ENCODE data around the gene GRIK5.
"Not testable (repeated sequence)": the region's sequence is repeated elsewhere in the genome, so short reads cannot be mapped to it uniquely, and the experiment has no call there.

The GRIK5 gene

DNA sequence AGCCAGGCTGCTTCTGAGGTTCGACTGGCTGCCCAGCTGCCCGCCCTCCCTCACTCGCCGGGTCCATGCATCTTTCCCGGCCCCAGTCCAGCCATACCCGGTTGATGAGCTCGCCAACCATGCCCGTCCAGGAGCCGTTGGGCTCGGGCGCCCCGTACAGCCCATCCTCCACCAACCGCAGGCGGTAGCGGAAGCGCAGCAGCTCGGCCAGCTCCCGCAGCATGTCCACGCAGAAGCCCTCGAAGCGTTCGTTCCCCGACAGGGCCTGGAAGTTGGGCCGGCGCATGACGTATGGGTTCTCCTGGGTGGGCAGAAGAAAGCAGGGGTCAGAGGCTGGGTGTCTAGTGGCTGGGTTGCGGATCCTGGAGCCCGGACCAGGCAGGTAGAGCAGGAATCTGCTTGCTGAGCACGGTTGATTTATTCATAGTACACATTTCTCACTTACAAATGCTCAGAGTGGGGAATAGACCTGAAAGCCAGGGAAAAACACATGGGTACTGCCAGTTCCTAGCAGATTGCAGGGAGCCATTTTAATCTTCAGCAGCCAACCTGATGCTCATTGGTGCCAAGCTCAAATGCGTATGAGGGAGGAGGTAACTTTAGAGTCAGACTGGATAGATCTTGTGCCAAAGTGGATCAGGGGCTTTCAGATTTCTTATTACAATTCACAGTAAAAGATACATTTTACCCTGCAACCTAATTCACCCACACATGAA is 27.4 kb downstream of the GRIK5 start:
- no peak for DNase-seq

DNA sequence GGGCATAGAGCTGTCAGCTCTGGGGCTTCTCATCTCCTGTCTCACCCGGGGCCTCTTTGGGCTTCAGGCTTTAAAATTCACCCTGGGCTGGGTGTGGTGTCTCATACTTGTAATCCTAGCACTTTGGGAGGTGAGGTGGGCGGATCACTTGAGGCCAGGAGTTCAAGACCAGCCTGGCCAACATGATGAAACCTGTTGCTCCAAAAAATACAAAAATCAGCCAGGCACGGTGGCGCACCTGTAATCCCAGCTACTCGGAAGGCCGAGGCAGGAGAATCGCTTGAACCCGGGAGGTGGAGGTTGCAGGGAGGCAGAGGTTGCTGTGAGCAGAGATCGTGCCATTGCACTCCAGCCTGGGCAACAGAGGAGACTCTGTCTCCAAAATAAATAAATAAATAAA is 29.5 kb downstream of the GRIK5 start:
- not testable (repeated sequence) for DNase-seq

DNA sequence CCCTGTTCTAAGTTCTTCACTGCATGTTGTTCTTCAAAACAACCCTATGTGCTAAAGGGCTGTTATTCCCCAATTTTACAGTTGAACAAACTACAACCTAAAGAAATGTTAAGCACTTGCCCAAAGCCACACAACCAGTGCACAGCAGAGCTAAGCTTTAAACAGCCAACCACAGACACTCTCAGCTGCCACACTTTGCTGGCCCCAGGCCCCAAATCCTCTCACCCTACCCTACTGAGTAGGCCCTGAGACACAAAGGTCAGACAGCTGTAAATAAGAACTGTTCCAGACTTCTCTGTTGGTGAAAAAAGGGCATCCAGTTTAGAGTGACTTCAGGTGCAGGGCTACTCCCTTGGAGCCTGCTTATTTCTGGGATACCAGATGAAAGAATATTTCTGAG is 30.0 kb downstream of the GRIK5 start:
- DNase-seq: no peak

DNA sequence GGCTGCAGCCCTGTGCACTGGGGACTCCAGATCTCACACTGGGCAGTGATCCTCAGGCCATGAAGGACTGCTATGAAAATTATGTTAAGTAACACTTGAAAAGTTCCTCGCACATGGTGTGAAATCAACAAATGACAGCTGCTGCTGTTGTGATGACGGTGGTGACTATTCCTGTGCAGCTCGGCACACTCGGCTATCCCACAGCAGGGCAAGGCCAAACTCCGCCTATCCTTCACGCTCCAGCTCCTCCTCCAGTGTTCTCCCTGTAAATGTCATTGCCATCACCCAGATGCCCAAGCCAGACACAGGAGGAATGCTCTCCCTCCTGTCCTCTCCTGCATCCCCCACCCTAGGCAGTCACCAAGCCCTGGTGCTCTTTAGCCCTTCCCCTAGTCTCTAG is 31.3 kb downstream of the GRIK5 start:
- no peak for DNase-seq

DNA sequence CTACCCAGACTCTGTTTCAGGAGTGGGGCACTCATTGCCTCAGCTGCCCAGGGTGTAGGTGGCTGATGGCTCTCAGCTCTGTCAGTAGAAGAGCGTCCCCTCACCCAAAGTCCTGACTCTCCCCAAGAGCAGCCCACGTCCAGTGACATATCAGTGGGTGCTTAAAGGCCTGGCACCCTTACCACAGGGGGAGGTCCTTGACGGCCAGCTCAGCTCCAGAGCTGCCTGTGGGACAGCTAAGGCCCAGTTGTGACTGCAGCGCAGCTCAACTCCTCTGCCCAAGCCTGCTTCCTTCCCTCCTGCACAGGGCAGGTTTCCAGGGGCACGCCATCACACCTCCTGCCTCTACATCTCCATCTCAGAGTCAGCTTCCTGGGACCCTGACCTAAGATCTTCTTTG is 32.4 kb downstream of the GRIK5 start:
- DNase-seq: no peak

DNA sequence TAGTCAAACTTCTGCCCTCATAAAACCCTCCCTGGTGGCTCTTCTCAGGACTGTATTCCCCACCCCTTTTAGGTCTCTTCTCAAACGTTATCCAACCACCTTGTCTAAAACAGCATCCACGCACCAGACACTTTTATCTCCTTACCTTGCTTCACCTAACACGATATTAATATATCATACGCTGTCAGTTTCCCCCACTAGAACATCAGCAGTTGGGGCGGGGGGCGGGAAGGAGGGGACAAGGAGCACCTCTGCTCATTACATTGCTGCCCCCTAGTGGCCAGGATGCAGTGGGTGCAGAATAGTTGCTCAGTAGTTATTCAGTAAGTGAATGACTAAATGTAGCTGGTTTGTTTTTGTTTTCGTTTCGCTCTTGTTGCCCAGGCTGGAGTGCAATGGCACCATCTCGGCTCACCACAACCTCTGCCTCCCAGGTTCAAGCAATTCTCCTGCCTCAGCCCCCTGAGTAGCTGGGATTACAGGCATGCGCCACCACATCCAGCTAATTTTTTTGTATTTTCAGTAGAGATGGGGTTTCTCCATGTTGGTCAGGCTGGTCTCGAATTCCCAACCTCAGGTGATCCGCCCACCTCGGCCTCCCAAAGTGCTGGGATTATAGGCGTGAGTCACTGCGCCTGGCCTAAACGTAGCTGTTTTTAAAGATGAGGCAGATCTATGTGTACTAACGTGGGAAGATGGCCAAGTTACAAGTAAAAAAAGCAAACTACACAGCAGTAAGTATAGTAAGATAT is 35.2 kb downstream of the GRIK5 start:
- peak; percentile 57 for DNase-seq

DNA sequence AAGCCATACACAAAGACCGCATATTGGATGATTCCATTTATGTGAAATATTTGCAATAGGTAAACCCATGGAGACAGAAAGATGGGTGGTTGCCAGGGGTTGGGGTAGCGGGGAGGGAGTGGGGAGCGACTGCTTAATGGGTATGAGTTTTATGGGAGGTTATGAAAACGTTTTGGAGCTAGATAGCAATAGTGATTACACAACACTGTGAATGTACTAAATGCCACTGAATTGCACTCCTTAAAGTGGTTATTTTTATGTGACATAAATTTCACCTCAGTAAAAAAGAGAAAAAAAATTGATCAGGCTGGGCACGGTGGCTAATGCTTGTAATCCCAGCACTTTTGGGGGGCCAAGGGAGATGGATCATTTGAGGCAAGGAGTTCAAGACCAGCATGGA is 36.6 kb downstream of the GRIK5 start:
- no peak for DNase-seq

DNA sequence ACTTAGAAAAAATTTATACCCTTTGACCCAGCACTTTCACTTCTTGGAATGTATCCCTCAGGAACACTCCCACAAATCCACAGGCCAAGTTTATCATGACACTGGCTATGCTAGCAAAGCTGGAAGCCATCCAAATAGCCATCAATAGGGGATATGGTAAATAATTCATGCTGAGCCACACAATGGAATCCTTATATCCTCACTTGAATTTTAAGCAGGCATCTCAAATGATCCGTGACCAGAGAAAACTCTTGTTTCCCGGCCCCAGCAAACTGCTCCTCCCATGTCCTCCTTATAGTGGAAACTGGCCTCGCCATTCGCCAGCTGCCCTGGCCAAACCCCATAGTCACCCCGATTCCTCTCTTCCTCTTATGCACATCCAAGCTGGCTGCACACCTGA is 37.6 kb downstream of the GRIK5 start:
- no peak for DNase-seq

DNA sequence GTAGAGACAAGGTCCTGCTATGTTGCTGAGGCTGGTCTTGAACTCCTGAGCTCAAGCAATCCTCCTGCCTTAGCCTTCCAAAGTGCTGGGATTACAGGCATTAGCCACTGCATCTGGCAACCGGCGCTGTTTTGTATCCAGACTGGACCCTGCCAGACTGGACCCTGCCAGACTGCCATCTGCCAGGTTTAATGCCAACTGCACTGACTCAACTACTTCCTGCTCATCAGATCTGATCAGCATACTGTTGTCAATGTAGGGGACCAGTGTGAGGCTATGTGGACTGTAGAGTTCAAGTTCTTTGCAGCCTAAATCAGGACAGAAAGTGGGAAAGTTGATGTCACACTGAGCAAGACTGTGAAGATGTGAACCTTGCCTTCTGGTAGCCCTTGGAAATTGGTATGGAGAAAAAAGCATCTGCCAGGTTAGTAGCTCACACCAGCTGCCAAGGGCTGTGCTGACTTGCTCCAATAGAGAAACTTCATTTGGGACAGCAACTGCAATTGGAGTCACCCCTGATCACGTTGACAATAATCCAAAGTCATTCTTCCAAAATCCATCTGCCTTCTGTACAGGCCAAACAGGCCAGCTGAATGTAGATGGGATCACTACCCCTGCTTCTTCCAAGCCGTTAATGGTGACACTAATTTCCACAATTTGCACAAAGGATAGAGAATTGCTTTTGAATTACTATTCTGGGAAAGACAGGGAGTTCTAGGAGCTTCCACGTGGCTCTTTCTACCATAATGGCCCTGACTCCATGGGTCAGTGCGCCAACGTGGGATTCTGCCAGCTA is 39.2 kb downstream of the GRIK5 start:
- DNase-seq: no peak

DNA sequence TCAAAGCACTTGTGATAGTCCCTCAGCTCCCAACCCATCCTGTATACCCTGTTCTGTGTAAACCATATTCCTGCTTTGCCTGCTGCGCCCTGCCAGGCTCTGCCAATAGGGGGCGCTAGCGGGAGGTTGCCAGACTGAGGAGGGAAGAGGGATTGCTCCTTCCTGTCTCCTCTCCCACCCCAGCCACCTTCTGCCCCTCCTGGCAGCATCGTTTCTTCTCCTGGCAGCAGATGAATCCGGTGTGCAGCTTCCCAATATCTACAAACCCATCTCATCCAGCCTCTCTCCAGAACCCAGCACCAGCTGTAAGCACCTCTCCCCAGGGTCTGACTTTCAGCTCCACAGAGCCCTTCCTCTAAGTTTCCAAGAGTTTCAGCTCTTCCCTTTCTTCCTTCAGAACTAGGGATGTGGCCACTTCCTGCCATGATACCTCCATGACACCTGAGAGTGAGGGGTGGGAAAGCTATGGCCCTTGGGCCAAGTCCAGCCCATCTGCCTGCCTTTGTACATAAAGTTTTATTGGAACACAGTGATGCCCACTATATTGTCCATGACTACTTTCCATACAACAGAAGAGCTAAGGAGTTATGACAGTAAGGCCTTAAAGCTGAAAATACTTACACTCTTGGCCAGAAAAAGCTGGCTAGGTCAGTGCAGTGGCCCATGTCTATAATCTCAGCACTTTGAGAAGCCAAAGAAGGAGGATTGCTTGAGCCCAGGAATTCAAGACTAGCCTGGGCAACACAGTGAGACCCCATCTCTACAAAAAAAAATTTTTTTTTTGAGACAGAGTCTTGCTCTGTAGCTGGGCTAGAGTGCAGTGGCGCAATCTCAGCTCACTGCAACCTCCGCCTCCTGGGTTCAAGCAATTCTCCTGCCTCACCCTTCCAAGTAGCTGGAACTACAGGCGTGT is 41.4 kb downstream of the GRIK5 start:
- DNase-seq: no peak

DNA sequence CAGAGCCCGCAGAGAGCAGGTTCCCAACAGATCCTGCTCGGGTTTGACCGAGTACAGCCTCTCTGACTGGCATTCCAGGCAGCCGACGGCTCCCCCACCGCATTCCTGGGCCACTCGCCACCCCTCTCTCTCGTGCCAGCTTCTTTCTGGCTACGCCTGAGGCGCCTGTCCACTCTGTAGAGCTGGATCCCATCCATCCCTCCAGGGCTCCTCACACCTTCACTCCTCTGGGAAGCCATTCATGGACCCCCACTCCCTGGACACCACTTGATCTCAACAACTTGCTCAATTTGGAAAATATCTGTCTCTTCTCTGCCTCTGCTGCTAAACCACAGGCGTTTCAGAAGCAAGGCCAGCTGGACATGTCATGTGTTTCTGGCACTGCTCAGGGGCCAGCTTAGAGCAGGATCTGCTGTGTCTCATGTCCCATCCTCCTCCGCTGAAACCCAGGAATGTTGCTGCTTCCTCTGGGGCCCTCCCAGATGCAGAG is 45.3 kb downstream of the GRIK5 start:
- no peak for DNase-seq

DNA sequence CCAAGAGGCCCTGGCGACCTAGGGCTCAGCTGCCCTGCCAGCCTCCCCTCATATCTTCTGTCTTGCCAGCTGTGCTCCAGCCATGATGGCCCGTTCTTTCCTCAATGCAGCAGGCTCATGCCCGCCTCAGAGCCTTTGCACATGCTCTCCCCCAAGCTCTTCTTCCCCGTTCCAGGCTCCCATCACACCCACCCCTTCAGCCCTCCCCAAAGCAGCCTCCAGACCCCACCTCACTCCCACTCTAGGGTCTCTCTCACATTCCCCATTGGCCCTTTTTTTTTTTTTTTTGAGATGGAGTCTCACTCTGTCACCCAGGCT is 46.1 kb downstream of the GRIK5 start:
- no peak for DNase-seq

DNA sequence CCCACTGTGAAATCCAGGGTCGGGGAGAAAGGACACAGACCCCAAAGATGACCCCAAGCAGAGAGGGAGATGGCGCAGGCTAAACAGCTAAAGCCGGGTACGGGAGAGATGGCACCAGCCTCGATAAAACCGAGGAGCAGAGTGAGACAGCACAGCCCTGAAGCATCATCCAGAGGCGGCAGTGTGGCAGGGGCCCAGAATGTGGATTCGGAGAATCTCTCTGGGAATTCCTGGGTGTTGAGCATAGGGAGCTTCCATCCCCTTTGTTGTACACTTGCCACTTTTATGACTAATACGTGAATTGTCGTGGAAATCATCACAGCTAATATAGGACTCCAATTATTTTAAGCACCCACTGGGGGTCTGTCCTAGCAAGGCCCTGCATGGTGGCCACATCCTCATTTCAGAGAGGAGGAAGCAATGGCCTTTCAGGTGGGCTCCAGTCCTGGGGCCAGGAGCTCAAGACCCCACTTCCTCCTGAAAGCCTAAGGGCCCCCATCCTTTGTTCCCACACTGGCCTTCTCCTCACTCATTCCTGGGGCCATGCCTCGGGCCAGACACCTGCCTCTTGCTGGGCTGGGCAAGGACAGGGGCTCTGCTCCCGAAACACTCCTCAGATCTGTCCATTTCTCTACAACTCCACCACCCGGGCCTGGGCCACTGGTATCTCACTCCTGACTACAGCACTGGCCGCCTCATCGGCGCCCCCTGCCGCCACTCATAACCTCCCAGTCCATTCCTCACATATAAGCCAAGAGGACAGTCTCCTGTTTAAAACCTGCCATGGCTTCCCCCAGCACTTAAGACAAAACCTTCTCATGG is 46.7 kb downstream of the GRIK5 start:
- DNase-seq: no peak

DNA sequence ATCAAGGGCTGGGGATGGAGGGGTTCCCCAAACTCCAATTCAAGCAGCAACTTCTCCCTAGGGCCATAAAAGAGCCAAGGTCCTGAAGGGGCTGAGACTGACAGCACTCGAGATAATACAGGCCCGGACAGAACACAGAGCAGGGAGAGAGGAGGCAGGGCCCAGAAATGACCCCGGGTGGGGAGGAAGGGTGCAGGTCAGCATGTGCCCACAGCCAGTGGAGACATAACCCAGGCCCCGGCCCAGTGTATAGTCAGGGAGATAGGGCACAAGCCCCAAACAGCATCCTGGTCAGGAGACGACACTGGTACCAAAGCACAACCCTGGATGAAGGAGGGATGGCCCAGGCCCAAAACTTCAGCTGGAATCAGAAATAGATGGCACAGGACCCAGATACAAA is 47.4 kb downstream of the GRIK5 start:
- no peak for DNase-seq

DNA sequence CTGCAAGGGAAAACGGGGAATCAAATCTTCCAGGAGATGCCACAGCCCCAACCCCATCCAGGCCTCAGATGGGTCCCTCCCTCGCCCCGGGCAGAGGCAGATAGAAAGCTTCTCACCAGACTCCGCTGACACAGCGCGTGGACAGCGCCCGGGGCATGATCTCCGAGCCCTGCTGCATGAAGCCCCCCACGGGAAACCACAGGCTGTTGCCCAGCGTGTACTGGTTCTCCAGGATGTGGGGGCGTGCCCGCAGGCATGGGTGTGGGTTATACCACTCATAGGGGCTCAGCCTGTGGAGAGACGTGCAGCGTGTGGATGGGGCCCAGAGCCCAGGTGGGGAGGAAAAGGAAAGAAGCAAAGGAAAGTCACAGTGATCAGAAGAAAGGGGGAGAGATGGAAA is 48.8 kb downstream of the GRIK5 start:
- DNase-seq: no peak

DNA sequence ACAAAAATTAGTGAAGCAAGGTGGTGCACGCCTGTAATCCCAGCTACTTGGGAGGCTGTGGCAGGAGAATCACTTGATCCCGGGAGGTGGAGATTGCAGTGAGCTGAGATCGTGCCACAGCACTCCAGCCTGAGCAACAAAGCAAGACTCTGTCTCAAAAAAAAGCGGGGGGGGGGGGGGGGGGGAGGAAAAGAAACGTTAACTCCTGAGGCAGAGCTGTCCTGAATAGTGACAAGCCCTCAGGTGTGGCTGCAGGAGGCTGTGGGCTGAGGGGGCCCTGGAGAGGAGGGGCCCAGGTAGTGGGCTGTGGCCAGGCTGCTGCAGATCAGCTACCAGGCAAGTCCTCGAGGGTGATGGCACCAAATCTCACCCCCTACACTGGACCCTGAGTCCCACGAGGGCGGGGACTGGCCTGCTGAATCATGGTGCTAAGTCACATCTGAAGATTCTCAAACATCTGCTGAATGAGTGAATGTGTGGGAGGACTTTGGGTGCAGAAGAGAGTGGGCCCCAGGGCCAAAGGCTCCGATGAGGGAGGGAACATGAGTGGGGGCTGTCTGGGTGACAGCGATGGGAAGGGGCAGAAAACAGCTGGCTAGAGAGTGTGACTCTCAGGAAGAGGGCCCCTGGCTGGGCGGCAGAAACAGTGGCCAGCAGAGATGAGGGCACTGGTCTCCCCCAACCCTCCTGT is 51.4 kb downstream of the GRIK5 start:
- DNase-seq: no peak

DNA sequence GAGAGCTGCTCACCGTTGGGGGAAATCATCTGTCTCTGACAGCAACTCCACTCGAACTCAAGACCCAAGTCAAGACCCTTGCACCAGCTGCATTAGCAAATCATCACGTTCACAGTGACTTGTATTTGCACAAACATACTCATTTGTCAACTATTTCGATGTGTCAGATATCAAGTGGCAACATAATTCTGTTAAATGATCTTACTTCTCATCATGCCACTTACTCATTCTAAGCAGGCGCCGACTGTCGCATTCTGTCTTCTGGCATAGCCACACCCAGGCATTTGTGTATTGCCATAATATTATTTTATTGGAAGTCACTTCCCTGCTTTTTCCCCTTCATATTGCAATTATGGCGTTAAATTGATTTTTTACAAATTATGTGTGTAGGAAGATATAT is 53.0 kb downstream of the GRIK5 start:
- no peak for DNase-seq

DNA sequence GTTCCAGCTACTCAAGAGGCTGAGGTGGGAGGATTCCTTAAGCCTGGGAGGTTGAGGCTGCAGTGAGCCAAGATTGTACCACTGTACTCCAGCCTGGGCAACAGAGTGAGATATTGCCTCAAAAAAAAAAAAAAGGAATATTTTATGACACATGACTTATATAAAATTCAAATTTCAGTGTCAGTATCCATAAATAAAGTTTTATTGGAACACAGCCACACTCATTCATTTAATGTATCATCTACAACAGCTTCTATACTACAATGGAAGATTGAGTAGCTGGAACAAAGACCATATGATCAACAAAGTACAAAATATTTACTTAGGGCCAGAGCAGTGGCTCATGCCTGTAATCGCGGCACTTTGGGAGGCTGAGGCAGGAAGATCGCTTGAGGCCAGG is 57.3 kb downstream of the GRIK5 start:
- DNase-seq: not testable (repeated sequence)

DNA sequence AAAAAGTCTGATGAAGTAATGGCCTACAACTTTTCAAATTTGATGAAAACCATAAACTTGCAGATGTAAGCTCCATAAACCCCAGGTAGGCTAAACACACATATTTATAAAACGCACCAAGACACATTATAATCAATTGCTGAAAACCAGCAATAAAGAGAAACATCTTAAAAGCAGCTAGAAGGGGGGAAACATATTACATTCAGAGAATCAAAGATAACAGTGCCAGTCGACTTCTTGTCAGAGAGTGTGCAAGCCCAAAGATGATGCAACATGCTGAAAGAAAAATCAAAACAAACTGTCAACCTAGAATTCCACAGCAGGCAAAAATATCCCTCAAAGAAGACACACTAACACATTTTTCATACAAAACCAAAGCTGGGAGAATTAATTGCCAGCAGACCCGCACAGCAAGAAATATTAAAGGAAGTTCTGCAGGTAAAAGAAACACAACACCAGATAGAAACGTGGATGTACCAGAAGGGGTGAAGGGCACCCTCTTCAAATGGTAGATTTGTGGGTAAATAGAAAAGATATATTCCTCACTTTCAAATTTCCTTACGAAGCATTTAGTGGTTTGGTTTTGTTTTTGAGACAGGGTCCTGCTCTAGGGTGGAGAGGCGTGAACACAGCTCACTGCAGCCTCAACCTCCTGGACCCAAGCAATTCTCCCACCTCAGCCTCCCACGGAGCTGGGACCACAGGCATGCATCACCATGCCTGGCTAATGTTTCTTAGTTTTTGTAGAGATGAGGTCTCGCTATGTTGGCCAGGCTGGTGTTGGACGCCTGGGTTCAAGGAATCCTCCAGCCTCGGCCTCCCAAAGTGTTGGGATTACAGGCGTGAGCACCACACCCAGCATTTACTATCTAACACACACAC is 59.5 kb downstream of the GRIK5 start:
- DNase-seq: no peak

DNA sequence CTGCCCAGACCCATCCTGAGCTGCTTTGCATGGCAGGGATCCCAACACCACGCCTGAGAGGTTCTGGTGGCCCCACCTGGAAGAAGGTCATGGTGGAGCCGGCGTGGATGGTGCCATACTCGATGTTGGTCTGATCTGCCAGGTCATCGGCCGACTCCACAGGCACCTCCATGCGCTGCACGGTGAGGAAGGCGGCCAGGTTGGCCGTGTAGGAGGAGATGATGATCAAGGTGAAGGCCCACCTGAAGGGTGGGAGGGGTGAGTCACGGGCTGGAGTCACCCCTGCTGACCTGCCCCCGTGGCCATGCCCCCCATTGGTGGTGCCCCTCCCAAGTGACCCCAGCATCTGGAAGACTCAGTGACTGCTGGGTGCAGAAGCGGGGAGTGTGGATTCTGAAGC is 63.4 kb downstream of the GRIK5 start:
- DNase-seq: no peak
